SK-N-SH treated with all-trans-retinoic acid at 6 μM for 48 hours (cell line): ENCODE results near the gene ZNF214.

Experiments used
- ATAC-seq: fragments of 200-7000 bp; cut with Tn5 transposase; 3 replicates; pipeline ENCODE4 v1.9.1; 2020; ENCODE audit warnings: mild to moderate bottlenecking, moderate library complexity
- ARNTL ChIP-seq: fragments of 450-650 bp; formaldehyde crosslinking; IDR thresholded peaks from 2 replicates; pipeline ENCODE4 v1.5.0; 2020; ENCODE audit warnings: low read depth, mild to moderate bottlenecking, moderate library complexity, borderline replicate concordance
- BACH2 ChIP-seq: fragments of 250-450 bp; sonication (Bioruptor Pico); IDR thresholded peaks from 2 replicates; pipeline ENCODE4 v1.9.0; 2021; ENCODE audit warnings: mild to moderate bottlenecking, borderline replicate concordance
- CREB5 ChIP-seq: fragments of 250-450 bp; sonication (Bioruptor Pico); IDR thresholded peaks from 2 replicates; pipeline ENCODE4 v1.5.1; 2020; ENCODE audit warnings: low read depth, mild to moderate bottlenecking, moderate library complexity
- CSDC2 ChIP-seq: fragments of 250-450 bp; sonication (Bioruptor Pico); IDR thresholded peaks from 2 replicates; pipeline ENCODE4 v1.5.0; 2020; ENCODE audit warnings: mild to moderate bottlenecking, moderate library complexity
- CSRNP3 ChIP-seq: fragments of 250-450 bp; sonication (Bioruptor Pico); IDR thresholded peaks from 2 replicates; pipeline ENCODE4 v1.5.1; 2021; ENCODE audit warnings: mild to moderate bottlenecking, moderate library complexity
- ESRRG ChIP-seq: fragments of 250-450 bp; sonication (Bioruptor Pico); IDR thresholded peaks from 2 replicates; pipeline ENCODE4 v1.6.1; 2021; ENCODE audit warnings: mild to moderate bottlenecking
- GLIS3 ChIP-seq: fragments of 250-450 bp; sonication (Bioruptor Pico); IDR thresholded peaks from 2 replicates; pipeline ENCODE4 v1.5.0; 2020; ENCODE audit warnings: mild to moderate bottlenecking, moderate library complexity
- ISL1 ChIP-seq: fragments of 250-450 bp; sonication (Bioruptor Pico); IDR thresholded peaks from 2 replicates; pipeline ENCODE4 v2.1.2; 2022; ENCODE audit warnings: mild to moderate bottlenecking, moderate library complexity
- PATZ1 ChIP-seq: fragments of 250-450 bp; sonication (Bioruptor Pico); IDR thresholded peaks from 2 replicates; pipeline ENCODE4 v1.8.0; 2020; ENCODE audit warnings: mild to moderate bottlenecking, moderate library complexity, borderline replicate concordance
- POU6F1 ChIP-seq: fragments of 250-450 bp; sonication (Bioruptor Pico); IDR thresholded peaks from 2 replicates; pipeline ENCODE4 v1.8.0; 2021; ENCODE audit warnings: low read depth, mild to moderate bottlenecking, moderate library complexity, borderline replicate concordance
- PPARA ChIP-seq: fragments of 250-450 bp; sonication (Bioruptor Pico); IDR thresholded peaks from 2 replicates; pipeline ENCODE4 v1.5.0; 2020; ENCODE audit warnings: mild to moderate bottlenecking, borderline replicate concordance
- RARB ChIP-seq: fragments of 250-450 bp; sonication (Bioruptor Pico); IDR thresholded peaks from 2 replicates; pipeline ENCODE4 v1.8.0; 2021; ENCODE audit warnings: mild to moderate bottlenecking, moderate library complexity
- SNAI2 ChIP-seq: fragments of 250-450 bp; sonication (Bioruptor Pico); IDR thresholded peaks from 2 replicates; pipeline ENCODE4 v1.5.0; 2020; ENCODE audit warnings: mild to moderate bottlenecking, moderate library complexity
- TCF4 ChIP-seq: fragments of 250-450 bp; sonication (Bioruptor Pico); IDR thresholded peaks from 2 replicates; pipeline ENCODE4 v1.8.0; 2021; ENCODE audit warnings: mild to moderate bottlenecking, moderate library complexity, borderline replicate concordance
- TSHZ2 ChIP-seq: fragments of 250-450 bp; sonication (Bioruptor Pico); IDR thresholded peaks from 2 replicates; pipeline ENCODE4 v1.5.0; 2020; ENCODE audit warnings: mild to moderate bottlenecking, moderate library complexity
- ZC3H10 ChIP-seq: fragments of 250-450 bp; sonication (Bioruptor Pico); IDR thresholded peaks from 2 replicates; pipeline ENCODE4 v1.5.1; 2021; ENCODE audit warnings: mild to moderate bottlenecking, moderate library complexity
- ZFP3 ChIP-seq: fragments of 250-450 bp; sonication (Bioruptor Pico); IDR thresholded peaks from 2 replicates; pipeline ENCODE4 v1.5.0; 2020; ENCODE audit warnings: mild to moderate bottlenecking, moderate library complexity
- ZNF565 ChIP-seq: fragments of 450-650 bp; formaldehyde crosslinking; conservative IDR thresholded peaks from 2 replicates; pipeline ENCODE4 v1.5.0; 2020; ENCODE audit warnings: low read depth, mild to moderate bottlenecking, moderate library complexity
- ZNF70 ChIP-seq: fragments of 450-650 bp; formaldehyde crosslinking; IDR thresholded peaks from 2 replicates; pipeline ENCODE4 v1.5.0; 2020; ENCODE audit warnings: mild to moderate bottlenecking, moderate library complexity
- ZNF8 ChIP-seq: fragments of 450-650 bp; formaldehyde crosslinking; IDR thresholded peaks from 2 replicates; pipeline ENCODE4 v1.5.0; 2020; ENCODE audit warnings: mild to moderate bottlenecking, moderate library complexity

ZNF214 gene

GRCh38 chr11:7046474-7047175, 26.5 kb upstream of the ZNF214 start:
- TF ChIP-seq SNAI2 (CRISPR knock-in tag) (no peak), ISL1 (CRISPR knock-in tag) (no peak), ZFP3 (CRISPR knock-in tag) (no peak), CREB5 (CRISPR knock-in tag) (no peak), TSHZ2 (no peak), TCF4 (CRISPR knock-in tag) (no peak), ZNF565 (CRISPR knock-in tag) (no peak), RARB (no peak), ZC3H10 (CRISPR knock-in tag) (no peak), PATZ1 (no peak), BACH2 (CRISPR knock-in tag) (no peak), PPARA (CRISPR knock-in tag) (no peak)
- ATAC-seq, result no peak

GRCh38 chr11:7034019-7034418, 13.9 kb upstream of the ZNF214 start:
- TF ChIP-seq ZNF8 (no peak), PPARA (CRISPR knock-in tag) (no peak), CREB5 (CRISPR knock-in tag) (no peak), ZNF70 (no peak), POU6F1 (CRISPR knock-in tag) (no peak), SNAI2 (CRISPR knock-in tag) (no peak), ZFP3 (CRISPR knock-in tag) (no peak), BACH2 (CRISPR knock-in tag) (no peak), ARNTL (CRISPR knock-in tag) (no peak), GLIS3 (CRISPR knock-in tag) (no peak), ZNF565 (CRISPR knock-in tag) (no peak), ZC3H10 (CRISPR knock-in tag) (no peak), TCF4 (CRISPR knock-in tag) (no peak), CSRNP3 (CRISPR knock-in tag) (no peak), ISL1 (CRISPR knock-in tag) (no peak), ESRRG (CRISPR knock-in tag) (no peak), RARB (no peak), CSDC2 (CRISPR knock-in tag) (no peak)
- ATAC-seq, result no peak
